ENCODE results near the gene SCT. TPM values are rescaled to one million over a fixed set of nuclear protein-coding genes. Genes with fewer than 3 reads are reported as not detected.

The SCT gene
- total RNA-seq, 6 experiments from 2014 or later: not detected

DNA sequence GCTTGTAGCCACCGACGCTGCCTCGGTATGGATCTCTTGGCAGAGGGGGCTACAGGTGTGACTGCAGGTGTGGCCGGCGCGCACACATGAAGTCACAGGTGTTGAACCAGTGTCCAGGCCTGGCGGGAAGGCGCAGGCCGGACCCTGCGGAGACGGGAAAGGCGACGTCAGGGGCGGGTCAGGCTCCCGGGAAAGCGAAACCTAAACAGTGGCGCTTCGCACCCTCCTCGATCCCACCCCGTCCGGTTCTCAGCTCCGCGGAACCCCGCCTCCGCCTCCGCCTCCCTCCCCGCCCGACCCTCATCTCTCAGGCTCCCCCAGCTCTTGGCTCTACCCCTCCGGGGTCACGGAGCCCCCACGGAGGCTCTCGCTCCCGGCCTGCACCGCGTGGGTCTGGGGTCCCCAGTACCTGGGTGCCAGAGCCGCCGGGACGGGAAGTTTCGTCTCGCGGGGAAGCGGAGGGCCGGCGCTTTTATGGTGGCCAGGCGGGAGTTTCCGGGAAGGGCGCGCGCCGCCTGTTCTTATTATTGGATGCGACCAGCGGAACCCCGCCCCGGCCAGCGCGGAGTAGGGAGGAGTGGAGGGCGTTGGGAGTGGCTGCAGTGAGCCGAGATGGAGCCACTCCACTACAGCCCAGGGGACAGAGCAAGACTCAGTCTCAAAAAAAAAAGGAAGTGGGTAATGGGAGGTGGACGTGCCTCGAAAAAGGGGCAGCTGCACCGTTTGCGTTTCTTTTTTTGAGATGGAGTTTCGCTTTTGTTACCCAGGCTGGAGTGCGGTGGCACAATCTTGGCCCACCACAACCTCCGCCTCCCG lies 11.3 kb downstream of the SCT start, which contains the start of gene IRF7:
Gene IRF7, minus strand, starts transcription at position 447 of the 816 bp plus-strand sequence. CDS start 586 bp downstream, outside the sequence.
- ATAC-seq (peak; percentile 66 to 80 (median 68)), DNase-seq (peak; percentile 97)
- Histone ChIP-seq H3K4me3 (peak within 1 kb of the TSS; percentile 63 to 73 (median 65)), H3K27ac (peak within 1 kb of the TSS; percentile 82 to 92 (median 85)), H3K36me3 (peaks cover 0 to 24% (median 13%) of the 10 kb centered on the region in 4 donors), H3K9me3 (no peaks in the 10 kb centered on the region), H3K27me3 (no peaks in the 10 kb centered on the region), H3K4me1 (peaks cover 0 to 50% (median 24%) of the 10 kb centered on the region in 4 donors)
- intact Hi-C loops (cut with DNase I): no loop called here
- 1% methylated on average over 40 of the region's 66 CpGs for WGBS (ENCODE audit: insufficient coverage, low coverage, low lambda C conversion rate, missing lambda C conversion rate)
- peak; percentile 98 for TF ChIP-seq POLR2A (IDR thresholded peaks at IDR 0.05)
- TF ChIP-seq, protein P1, sequence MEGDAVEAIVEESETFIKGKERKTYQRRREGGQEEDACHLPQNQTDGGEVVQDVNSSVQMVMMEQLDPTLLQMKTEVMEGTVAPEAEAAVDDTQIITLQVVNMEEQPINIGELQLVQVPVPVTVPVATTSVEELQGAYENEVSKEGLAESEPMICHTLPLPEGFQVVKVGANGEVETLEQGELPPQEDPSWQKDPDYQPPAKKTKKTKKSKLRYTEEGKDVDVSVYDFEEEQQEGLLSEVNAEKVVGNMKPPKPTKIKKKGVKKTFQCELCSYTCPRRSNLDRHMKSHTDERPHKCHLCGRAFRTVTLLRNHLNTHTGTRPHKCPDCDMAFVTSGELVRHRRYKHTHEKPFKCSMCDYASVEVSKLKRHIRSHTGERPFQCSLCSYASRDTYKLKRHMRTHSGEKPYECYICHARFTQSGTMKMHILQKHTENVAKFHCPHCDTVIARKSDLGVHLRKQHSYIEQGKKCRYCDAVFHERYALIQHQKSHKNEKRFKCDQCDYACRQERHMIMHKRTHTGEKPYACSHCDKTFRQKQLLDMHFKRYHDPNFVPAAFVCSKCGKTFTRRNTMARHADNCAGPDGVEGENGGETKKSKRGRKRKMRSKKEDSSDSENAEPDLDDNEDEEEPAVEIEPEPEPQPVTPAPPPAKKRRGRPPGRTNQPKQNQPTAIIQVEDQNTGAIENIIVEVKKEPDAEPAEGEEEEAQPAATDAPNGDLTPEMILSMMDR (IDR thresholded peaks at IDR 0.05): no peak

DNA sequence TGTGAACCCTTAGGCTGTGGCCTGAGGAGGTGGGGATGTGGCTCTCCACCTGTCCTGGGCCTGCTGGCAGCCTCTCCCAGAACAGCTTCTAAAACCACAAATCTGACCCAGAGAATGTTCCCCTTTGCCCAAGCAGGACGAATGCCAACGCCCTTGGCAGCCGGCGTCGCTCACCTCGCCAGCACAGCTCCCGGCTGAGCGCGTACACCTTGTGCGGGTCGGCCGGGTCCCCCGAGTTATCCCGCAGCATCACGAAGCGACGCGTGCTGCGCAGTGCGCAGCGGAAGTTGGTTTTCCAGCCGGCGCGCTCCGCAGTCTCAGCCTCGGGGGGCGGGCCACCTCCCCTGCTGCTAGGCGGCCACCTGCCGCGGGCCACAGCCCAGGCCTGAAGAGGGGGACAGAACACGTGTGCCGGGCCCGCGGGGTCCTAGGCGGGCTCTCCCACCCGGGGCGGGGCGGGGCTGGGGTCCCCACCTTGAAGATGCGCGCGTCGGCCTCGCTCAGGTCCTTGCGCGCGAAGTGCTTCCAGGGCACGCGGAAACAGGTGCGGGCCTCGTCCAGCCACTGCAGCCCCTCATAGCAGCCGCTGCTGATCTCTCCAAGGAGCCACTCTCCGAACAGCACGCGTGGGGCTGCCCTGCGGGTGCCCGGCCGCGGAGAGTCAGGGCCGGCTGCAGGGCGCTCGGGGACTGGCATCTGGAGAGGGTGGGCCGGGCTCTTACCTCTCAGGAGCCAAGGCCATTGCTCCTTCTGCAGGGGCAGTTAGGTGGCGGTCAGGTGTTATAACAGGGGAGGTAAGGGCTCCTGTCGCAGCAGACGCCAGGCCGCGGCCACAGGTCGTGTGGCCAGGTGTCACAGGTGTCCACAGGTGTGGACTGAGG lies 12.1 kb downstream of the SCT start:
- no peaks in the 10 kb centered on the region for H3K27me3 ChIP-seq
- H3K9me3 ChIP-seq: no peaks in the 10 kb centered on the region
- H3K36me3 ChIP-seq: peaks cover 0 to 32% (median 18%) of the 10 kb centered on the region in 4 donors
- no peak for TF ChIP-seq POLR2A (IDR thresholded peaks at IDR 0.05)
- TF ChIP-seq, protein P1 (IDR thresholded peaks at IDR 0.05): no peak
- peak overlapping the region; percentile 82 to 92 (median 85) for H3K27ac ChIP-seq
- intact Hi-C loops (cut with DNase I): loop anchor here in 1 of 2 donors (5.0 kb wide), 1 partner anchor 58 kb away; no protein-coding TSS in a partner anchor
- peak overlapping the region; percentile 63 to 73 (median 65) for H3K4me3 ChIP-seq
- WGBS (ENCODE audit: insufficient coverage, low coverage, low lambda C conversion rate, missing lambda C conversion rate): 6% methylated on average over 12 of the region's 68 CpGs
- DNase-seq (peak; percentile 79 to 92 (median 90)), ATAC-seq (peak; percentile 9 to 43 (median 38))
- peaks cover 0 to 57% (median 27%) of the 10 kb centered on the region in 4 donors for H3K4me1 ChIP-seq

DNA sequence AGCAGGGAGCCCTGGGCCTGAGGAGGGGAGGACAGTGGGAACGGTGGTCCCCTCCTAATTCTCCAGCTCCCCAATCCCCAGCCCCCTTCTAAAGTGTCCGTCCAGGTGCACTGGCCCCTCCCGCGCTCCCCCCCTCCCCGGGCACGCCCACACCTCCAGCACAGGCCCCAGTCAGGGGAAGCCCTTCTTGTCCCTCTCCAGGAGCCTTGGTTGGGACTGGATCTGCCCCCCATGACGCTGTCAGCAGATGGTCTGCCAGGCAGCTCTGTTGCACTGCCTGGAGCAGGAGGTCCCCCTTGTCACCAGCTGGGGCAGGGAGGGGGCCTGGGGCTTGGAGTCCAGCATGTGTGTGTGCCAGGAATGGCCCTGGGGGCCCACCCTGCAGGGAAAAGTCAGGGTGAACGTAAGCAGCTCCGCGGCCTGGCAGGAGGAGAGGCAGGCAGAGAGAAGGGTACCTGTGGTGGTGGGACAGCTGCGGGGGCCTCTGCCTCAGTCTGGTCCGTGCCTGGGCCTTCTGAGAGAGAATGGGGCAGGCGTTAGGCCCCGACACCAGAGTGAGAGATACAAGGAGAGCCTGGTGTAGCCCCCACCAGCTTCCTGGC lies 12.9 kb downstream of the SCT start:
- intact Hi-C loops (cut with DNase I): loop anchor here in 1 of 2 donors (5.0 kb wide), 1 partner anchor 57 kb away; no protein-coding TSS in a partner anchor
- DNase-seq: peak in 2 of 3 donors; percentile 60 to 61
- ATAC-seq: no peak
- no peak for TF ChIP-seq POLR2A (IDR thresholded peaks at IDR 0.05)
- TF ChIP-seq, protein P1 (IDR thresholded peaks at IDR 0.05): no peak
- peaks cover 0 to 57% (median 27%) of the 10 kb centered on the region in 4 donors for H3K4me1 ChIP-seq
- WGBS (ENCODE audit: insufficient coverage, low coverage, low lambda C conversion rate, missing lambda C conversion rate): 28% methylated on average over 3 of the region's 14 CpGs
- H3K27me3 ChIP-seq: no peaks in the 10 kb centered on the region
- peaks cover 0 to 36% (median 21%) of the 10 kb centered on the region in 4 donors for H3K36me3 ChIP-seq
- H3K9me3 ChIP-seq: no peaks in the 10 kb centered on the region
- peak overlapping the region; percentile 63 to 73 (median 65) for H3K4me3 ChIP-seq
- peak overlapping the region in 2 of 3 donors; percentile 85 to 92 for H3K27ac ChIP-seq

Measured in right lobe of liver (tissue), 6 donors.